Placental pericyte (primary cell): ENCODE data around the gene POLR2J. TPM values are rescaled to one million over a fixed set of nuclear protein-coding genes. Genes with fewer than 3 reads are reported as not detected.

ENCODE experiments used
- total RNA-seq: library from RNA; depleted of rRNA; stranded (reverse); fragments of >200 nt; gene quantifications from 2 replicates; pipeline ENCODE4 v1.2.3, GENCODE V29; 2012

The POLR2J gene
- total RNA-seq = 17.9 and 25.2 TPM in 2 replicates

DNA sequence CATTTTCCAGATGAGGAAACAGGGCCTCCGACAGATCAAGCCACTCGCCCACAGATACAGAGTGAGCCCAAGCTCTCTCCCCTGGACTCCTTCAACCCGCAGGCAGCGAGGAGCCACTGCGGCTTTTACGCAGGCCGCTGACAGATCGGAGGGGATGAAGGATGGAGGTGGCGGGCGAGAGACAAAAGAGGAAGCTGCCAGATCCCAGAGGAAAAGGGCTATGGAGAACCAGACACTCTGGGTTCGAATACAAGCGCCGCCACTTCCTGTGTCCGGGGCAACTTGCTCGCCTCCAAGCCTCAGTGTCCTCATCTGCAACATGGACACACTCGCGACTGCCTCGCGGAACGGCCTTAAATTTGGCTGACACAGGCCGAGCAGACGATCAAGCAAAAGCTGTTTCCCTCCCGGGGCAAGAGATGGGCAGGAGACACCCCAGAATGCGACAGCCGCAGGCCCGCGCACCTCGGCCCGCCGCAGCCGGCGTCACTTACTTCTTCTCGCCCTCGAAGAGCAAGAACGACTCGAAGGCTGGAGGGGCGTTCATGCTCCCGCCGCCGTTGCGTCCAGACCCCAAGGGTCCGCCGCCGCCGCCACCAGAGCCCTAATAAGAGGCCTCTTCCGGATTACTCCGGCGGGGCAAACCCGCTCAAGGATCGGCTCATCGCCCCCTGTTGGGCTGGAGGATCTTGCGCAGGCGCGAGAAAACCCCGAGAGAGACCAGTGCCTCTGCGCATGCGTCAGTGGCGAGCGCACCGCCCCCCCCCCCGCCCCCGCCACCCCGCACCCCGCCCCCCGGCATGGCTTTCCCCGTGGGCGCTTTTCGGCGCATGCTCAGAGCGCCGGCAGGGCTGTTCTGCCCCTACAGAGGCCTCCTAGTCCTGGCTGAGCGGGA lies at the start of gene POLR2J:
POLR2J (minus strand) TSS at position 609 of the 895 bp plus-strand sequence; CDS start at position 547, 62 bp downstream.

GRCh38 chr7:102517550-102518147 lies 38.9 kb upstream of the POLR2J start, which contains the start of gene RASA4B:
Gene RASA4B (minus strand): TSS chr7:102517777. CDS start chr7:102517710, 67 bp downstream.

GRCh38 chr7:102464577-102465280 lies 14.0 kb downstream of the POLR2J start, which contains the start of the genes ALKBH4 and LRWD1:
Gene ALKBH4 (minus strand): TSS chr7:102464863. CDS start chr7:102464836, 27 bp downstream.
Gene LRWD1 (plus strand): TSS chr7:102464984. CDS start chr7:102465081, 97 bp downstream.

GRCh38 chr7:102433219-102434038 lies 45.3 kb downstream of the POLR2J start, which contains the start of gene ORAI2:
Gene ORAI2 (plus strand): TSS chr7:102433575. CDS start chr7:102438957, 5,382 bp downstream.

Other genes with a start within 250 kb of the POLR2J start
- 2.0 and 2.4 TPM in 2 replicates for gene SH2B2, start 192.1 kb downstream of the POLR2J start, total RNA-seq
- gene SPDYE6, start 122.5 kb downstream of the POLR2J start, total RNA-seq = not detected in 2 replicates
- 15.2 and 16.4 TPM in 2 replicates for gene PRKRIP1, start 82.6 kb downstream of the POLR2J start, total RNA-seq
- gene ORAI2, start 45.3 kb downstream of the POLR2J start, total RNA-seq = 79.9 and 94.8 TPM in 2 replicates
- 13.6 and 14.9 TPM in 2 replicates for gene ALKBH4, start 14.1 kb downstream of the POLR2J start, total RNA-seq
- gene LRWD1, start 13.9 kb downstream of the POLR2J start, total RNA-seq = 26.9 and 44.8 TPM in 2 replicates
- 0.44 and 1.4 TPM in 2 replicates for gene RASA4B, start 38.9 kb upstream of the POLR2J start, total RNA-seq
- gene UPK3BL2, start 64.8 kb upstream of the POLR2J start, total RNA-seq = 1.3 and 2.1 TPM in 2 replicates
- gene SPDYE2, start 72.3 kb upstream of the POLR2J start, total RNA-seq = not detected in 2 replicates
- gene POLR2J3, start 93.7 kb upstream of the POLR2J start, total RNA-seq = 36.1 and 48.8 TPM in 2 replicates
- 2.2 and 4.4 TPM in 2 replicates for gene RASA4, start 137.8 kb upstream of the POLR2J start, total RNA-seq
- 9.6 and 10.5 TPM in 2 replicates for gene UPK3BL1, start 163.9 kb upstream of the POLR2J start, total RNA-seq
- gene SPDYE2B, start 171.4 kb upstream of the POLR2J start, total RNA-seq = not detected in 2 replicates
- gene POLR2J2, start 192.7 kb upstream of the POLR2J start, total RNA-seq = 3.9 and 7.7 TPM in 2 replicates